Measurements from ENCODE around the gene ALG10. TPM values are rescaled to one million over a fixed set of nuclear protein-coding genes. Genes with fewer than 3 reads are reported as not detected.
"Not testable (repeated sequence)": the region's sequence is repeated elsewhere in the genome, so short reads cannot be mapped to it uniquely, and the experiment has no call there.

ALG10 gene
- total and polyA plus RNA-seq, 8 donors = 0.76 to 7.0 (median 3.7) TPM

DNA sequence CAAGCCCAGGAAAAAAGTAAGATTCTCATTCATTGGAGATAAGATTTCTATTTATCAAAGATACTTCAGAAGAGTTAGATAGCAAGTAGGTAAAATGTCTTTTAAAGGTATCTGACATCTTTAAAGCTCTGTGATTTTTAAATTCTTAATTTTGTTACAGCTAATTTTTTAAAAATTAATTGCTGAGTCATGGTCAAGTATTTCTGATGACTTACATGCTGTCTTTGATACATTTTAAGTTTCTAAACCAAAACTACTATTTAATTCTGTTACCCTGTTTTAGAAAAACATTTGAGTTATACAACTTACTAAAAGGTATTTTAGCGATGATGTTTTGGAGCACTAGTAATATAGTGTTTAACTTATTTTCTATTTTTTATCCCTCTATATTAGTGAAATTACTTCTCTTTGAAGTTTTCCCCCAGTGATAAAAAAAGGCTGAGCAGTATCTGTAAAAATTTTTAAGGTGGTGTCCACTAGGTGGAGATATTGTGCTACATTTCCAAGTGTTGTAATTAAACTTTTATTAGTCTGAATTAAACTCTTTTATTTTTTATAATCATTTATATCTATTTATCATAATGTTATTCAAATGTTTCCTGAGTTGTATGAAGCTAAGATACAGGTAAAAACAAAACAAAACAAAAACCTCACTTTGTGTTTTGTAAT, 11.5 kb downstream of the ALG10 start:
- no peaks in the 10 kb centered on the region for H3K27me3 ChIP-seq
- H3K4me3 ChIP-seq = no peak overlapping the region
- WGBS, 2 donors = 10 to 23% methylated on average over 1 of the region's 1 CpG
- no peaks in the 10 kb centered on the region for H3K4me1 ChIP-seq
- DNase-seq (no peak), ATAC-seq (no peak), FAIRE-seq (peak; percentile 96)
- TF ChIP-seq, protein P1, sequence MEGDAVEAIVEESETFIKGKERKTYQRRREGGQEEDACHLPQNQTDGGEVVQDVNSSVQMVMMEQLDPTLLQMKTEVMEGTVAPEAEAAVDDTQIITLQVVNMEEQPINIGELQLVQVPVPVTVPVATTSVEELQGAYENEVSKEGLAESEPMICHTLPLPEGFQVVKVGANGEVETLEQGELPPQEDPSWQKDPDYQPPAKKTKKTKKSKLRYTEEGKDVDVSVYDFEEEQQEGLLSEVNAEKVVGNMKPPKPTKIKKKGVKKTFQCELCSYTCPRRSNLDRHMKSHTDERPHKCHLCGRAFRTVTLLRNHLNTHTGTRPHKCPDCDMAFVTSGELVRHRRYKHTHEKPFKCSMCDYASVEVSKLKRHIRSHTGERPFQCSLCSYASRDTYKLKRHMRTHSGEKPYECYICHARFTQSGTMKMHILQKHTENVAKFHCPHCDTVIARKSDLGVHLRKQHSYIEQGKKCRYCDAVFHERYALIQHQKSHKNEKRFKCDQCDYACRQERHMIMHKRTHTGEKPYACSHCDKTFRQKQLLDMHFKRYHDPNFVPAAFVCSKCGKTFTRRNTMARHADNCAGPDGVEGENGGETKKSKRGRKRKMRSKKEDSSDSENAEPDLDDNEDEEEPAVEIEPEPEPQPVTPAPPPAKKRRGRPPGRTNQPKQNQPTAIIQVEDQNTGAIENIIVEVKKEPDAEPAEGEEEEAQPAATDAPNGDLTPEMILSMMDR (IDR thresholded peaks at IDR 0.05) = peak in 3 of 4 donors; percentile 19 to 31 (median 26)
- H3K9me3 ChIP-seq = no peaks in the 10 kb centered on the region
- intact Hi-C loops (cut with DNase I) = no loop called here
- no peak overlapping the region for H3K27ac ChIP-seq
- no peaks in the 10 kb centered on the region for H3K36me3 ChIP-seq

DNA sequence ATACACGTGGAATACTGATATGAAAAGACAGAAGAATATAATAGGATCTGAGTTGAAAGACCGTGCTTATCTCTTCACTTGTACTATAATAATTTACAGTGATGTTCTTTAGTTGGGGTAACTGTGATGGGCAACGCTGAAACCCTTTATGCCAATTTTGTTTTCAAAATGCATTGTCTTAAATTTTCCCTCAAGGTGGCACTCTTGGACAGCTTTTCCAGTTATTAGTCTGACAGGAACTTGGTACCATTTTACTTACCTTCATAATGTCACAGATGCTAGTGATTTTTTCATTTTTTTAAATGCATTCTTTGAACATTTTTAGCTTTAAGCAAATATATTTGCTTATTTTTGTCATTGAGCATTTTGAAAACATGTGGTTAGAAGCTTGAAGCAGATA, 16.1 kb downstream of the ALG10 start:
- intact Hi-C loops (cut with DNase I); DNase-seq; ATAC-seq; FAIRE-seq; H3K36me3 ChIP-seq; H3K27me3 ChIP-seq; H3K4me3 ChIP-seq; H3K27ac ChIP-seq; H3K9me3 ChIP-seq; H3K4me1 ChIP-seq: not testable (repeated sequence)
- WGBS, 2 donors = 64% methylated on average over 3 of the region's 3 CpGs

DNA sequence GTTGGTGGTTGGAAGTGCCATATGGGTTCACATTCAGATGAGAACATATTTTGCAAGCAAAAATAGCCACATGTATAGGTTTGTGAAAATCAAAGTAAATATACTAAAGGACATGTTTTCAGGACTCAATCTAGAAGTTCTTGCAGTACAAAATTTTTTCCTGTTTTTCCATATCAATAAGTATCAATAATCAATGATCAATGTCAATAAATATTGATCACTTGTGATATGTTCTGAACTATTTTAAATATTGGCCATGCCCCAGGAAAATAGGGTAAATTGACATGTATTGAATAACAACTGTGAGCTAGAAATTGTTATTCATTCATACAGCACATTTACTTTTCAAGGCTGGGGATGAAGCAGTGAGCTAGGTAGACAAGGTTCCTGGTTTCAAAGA, 24.3 kb downstream of the ALG10 start:
- H3K4me3 ChIP-seq = no peak overlapping the region
- no peak for DNase-seq
- H3K27ac ChIP-seq = no peak overlapping the region
- no peak for ATAC-seq
- no peaks in the 10 kb centered on the region for H3K9me3 ChIP-seq
- H3K36me3 ChIP-seq = no peaks in the 10 kb centered on the region
- TF ChIP-seq, protein P1 (IDR thresholded peaks at IDR 0.05) = no peak
- intact Hi-C loops (cut with DNase I) = no loop called here
- no peak for FAIRE-seq
- peaks cover 0 to 3% (median 0%) of the 10 kb centered on the region in 3 donors for H3K4me1 ChIP-seq
- H3K27me3 ChIP-seq = no peaks in the 10 kb centered on the region

DNA sequence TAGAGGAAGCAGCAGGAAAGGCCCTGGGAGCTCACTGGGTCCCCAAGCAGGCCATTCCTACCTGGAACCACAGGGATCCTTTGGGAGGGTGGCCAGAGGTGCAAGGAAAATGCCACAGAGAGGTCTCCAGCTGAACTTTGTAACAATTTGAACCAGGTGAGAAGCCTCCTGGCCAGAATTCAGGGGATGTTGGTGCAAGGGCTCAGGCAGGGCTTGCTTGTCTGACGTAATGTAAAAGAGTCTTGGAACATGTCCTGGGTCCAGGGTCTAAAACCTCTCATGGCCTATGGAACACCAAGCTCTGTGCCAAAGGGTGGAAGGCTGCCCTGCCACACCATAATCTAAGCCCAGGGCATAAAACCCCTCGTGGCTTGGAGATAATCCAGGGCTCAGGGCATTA, 25.6 kb downstream of the ALG10 start:
- H3K9me3 ChIP-seq; H3K4me1 ChIP-seq; H3K27ac ChIP-seq; DNase-seq; H3K36me3 ChIP-seq; FAIRE-seq; H3K27me3 ChIP-seq; intact Hi-C loops (cut with DNase I); ATAC-seq; H3K4me3 ChIP-seq: not testable (repeated sequence)
- 48 to 58% methylated on average over 2 of the region's 2 CpGs for WGBS, 2 donors

DNA sequence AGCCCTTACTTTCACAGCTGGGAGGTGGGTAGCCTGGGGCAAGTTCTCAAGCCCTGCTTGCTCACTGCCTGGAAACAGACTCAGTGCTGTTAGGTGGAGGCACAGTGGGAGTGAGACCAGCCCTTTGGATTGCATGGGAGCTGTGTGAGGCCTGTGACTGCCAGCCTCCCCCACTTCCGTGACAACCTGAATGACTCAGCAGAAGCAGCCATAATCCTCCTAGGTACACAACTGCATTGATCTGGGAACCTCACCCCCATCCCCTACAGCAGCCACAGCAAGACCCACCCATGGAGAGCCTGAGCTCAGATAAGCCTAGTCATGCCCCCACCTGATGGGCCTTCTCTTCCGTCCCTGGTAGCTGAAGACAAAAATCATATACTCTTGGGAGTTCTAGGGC, 26.4 kb downstream of the ALG10 start:
- no peak overlapping the region for H3K4me3 ChIP-seq
- DNase-seq = no peak
- ATAC-seq = no peak
- no peaks in the 10 kb centered on the region for H3K4me1 ChIP-seq
- intact Hi-C loops (cut with DNase I) = no loop called here
- TF ChIP-seq, protein P1 (IDR thresholded peaks at IDR 0.05) = no peak
- no peaks in the 10 kb centered on the region for H3K27me3 ChIP-seq
- H3K36me3 ChIP-seq = no peaks in the 10 kb centered on the region
- 87% methylated on average over 2 of the region's 2 CpGs for WGBS, 2 donors
- FAIRE-seq = no peak
- no peak overlapping the region for H3K27ac ChIP-seq
- H3K9me3 ChIP-seq = no peaks in the 10 kb centered on the region

DNA sequence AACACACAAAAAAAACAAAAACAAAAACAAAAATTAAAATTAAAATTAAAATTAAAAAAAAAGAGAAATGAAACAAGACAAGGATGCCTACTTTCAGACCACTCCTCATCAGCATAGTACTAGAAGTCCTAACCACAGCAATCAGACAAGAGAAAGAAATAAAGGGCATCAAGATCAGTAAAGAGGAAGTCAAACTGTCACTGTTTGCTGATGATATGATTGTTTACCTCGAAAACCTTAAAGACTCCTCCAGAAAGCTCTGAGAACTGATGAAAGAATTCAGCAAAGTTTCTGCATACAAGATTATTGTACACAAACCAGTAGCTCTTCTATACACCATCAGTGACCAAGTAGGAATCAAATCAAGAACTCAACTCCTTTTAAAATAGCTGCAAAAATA, 29.2 kb downstream of the ALG10 start:
- FAIRE-seq = no peak
- H3K4me3 ChIP-seq = no peak overlapping the region
- no peaks in the 10 kb centered on the region for H3K4me1 ChIP-seq
- DNase-seq = no peak
- no peaks in the 10 kb centered on the region for H3K27me3 ChIP-seq
- no peak overlapping the region for H3K27ac ChIP-seq
- H3K9me3 ChIP-seq = no peaks in the 10 kb centered on the region
- 29 to 39% methylated on average over 1 of the region's 1 CpG for WGBS, 2 donors
- intact Hi-C loops (cut with DNase I) = no loop called here
- no peaks in the 10 kb centered on the region for H3K36me3 ChIP-seq
- TF ChIP-seq, protein P1 (IDR thresholded peaks at IDR 0.05) = no peak
- no peak for ATAC-seq

All from pancreas (tissue), 10 donors.